ENCODE data around the gene GAL3ST2.

DNA sequence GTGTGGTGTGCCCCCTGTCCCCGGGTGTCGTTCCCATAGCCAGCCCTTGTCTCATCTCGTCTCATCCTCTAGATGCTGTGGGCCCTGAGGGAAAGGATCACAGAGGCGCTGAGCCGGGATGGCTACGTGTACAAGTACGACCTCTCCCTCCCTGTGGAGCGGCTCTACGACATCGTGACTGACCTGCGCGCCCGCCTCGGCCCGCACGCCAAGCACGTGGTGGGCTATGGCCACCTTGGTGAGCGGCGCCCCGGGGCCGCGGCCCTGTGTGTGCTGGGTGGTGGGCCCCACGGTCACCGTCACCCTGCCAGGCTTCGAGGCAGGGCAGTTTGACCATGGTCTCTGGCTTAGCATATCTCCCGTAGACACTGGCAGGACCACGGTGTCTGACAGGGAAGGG lies 20.8 kb upstream of the GAL3ST2 start:
- no peak for TF ChIP-seq CREB5 (CRISPR knock-in tag; IDR thresholded peaks at IDR 0.05; ENCODE audit: low read depth)
- TF ChIP-seq TOX (CRISPR knock-in tag; IDR thresholded peaks at IDR 0.05; ENCODE audit: borderline replicate concordance) = no peak
- TF ChIP-seq PATZ1 (CRISPR knock-in tag; IDR thresholded peaks at IDR 0.05; ENCODE audit: borderline replicate concordance) = no peak
- TF ChIP-seq GLIS3 (CRISPR knock-in tag; IDR thresholded peaks at IDR 0.05) = no peak
- no peak for TF ChIP-seq ZNF70 (CRISPR knock-in tag; IDR thresholded peaks at IDR 0.05)
- no peak for TF ChIP-seq POU6F1 (CRISPR knock-in tag; IDR thresholded peaks at IDR 0.05; ENCODE audit: borderline replicate concordance, low read depth)
- TF ChIP-seq ARNTL (CRISPR knock-in tag; IDR thresholded peaks at IDR 0.05; ENCODE audit: borderline replicate concordance, low read depth) = no peak
- TF ChIP-seq ZC3H10 (CRISPR knock-in tag; IDR thresholded peaks at IDR 0.05) = no peak
- TF ChIP-seq ZNF565 (CRISPR knock-in tag; conservative IDR thresholded peaks at IDR 0.05; ENCODE audit: low read depth) = no peak
- TF ChIP-seq SNAI2 (CRISPR knock-in tag; IDR thresholded peaks at IDR 0.05) = no peak

Data from SK-N-SH treated with all-trans-retinoic acid at 6 μM for 48 hours (cell line).